Iris pigment epithelial cell (primary cell): ENCODE measurements around the gene MYCT1.
"Not testable (repeated sequence)": the region's sequence is repeated elsewhere in the genome, so short reads cannot be mapped to it uniquely, and the experiment has no call there.

Experiments used
- DNase-seq: peaks from one replicate; pipeline ENCODE4 v3.0.0-alpha.2; 2011; ENCODE audit warnings: low read depth

The MYCT1 gene

GRCh38 chr6:152697634-152698033, at the start of gene MYCT1:
MYCT1 (plus strand) TSS chr6:152697897; CDS start chr6:152697903, 6 bp downstream.
- DNase-seq, result peak; percentile 35

DNA sequence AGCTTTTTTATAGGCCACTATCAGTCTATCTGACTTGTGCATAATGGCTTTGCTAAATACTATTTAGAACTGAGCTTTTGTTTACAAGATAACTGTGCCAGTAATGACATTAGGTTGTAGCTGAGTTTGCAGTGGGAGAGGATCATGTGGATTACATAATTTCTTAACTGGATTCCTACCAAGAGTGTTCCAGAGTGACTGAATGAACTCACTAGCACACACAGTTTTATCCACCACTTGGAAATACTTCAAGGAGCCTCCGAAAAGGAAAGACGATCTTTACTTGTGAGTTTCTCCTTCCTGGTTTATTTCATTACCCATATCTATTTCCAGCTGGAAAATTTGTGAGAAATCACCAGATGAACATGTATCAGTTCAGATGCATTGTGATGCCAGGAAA, 49.6 kb upstream of the MYCT1 start:
- DNase-seq, result peak; percentile 68

DNA sequence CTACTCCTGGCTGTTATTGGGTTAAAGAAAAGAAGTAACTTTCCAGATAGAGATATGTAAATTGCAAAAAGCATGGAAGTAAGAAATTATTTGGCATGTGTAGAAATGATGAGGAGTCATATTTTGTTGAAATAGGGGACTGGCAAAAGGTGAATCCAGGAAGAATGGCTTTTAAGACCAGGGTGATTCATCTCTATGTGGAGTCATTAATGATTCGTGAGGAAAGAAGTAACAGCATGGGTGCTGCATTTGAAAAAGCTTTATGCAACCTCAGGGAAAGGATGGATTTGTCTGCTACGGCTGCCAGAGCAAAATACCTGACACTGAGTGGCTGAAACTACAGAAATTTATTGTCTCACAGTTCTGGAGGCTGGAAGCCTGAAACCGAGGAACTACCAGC, 45.7 kb upstream of the MYCT1 start:
- peak; percentile 24 for DNase-seq

- DNase-seq, result no peak
Observed at GRCh38 chr6:152661776-152662175, 35.9 kb upstream of the MYCT1 start.

DNA sequence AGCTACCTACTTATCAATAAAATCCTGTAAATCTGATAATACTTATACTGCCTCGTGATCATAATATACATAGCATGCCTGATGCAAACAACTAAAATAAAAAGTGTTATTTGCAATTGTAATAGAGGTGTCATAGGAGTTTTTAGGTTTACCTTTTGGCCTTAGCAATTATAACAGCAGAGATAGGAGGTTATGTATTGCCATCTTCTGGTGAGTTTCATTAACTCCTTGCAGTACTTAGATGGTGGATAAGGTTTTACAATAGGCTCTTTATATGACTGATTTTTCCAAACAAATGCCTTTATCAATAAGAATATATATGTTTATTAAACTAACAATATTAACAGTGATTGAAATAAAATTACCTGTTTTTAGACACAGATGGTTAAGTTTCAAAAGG, 27.8 kb upstream of the MYCT1 start:
- DNase-seq, result peak; percentile 54

- peak; percentile 71 for DNase-seq
Observed at GRCh38 chr6:152671171-152671570, 26.5 kb upstream of the MYCT1 start.

DNA sequence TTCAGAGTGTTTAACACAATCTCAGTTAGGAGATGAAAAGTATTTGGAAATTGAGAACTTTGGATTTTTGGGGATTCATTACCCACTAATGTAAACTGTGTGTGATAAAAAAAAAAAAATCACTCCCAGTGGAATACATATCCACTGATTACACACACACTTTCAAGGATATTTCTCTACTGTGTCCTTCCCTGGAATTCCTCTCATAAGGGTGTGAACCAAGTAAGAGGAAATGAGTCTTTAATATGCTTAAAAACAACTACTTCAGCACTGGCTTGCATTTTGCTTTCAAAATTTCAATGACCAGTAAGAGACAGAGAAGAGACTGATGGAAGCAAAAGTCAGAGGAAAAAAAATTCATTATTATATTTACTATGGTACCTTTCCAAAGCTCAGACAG, 24.5 kb upstream of the MYCT1 start:
- peak; percentile 16 for DNase-seq

GRCh38 chr6:152680151-152680550, 17.5 kb upstream of the MYCT1 start:
- DNase-seq, result no peak

DNA sequence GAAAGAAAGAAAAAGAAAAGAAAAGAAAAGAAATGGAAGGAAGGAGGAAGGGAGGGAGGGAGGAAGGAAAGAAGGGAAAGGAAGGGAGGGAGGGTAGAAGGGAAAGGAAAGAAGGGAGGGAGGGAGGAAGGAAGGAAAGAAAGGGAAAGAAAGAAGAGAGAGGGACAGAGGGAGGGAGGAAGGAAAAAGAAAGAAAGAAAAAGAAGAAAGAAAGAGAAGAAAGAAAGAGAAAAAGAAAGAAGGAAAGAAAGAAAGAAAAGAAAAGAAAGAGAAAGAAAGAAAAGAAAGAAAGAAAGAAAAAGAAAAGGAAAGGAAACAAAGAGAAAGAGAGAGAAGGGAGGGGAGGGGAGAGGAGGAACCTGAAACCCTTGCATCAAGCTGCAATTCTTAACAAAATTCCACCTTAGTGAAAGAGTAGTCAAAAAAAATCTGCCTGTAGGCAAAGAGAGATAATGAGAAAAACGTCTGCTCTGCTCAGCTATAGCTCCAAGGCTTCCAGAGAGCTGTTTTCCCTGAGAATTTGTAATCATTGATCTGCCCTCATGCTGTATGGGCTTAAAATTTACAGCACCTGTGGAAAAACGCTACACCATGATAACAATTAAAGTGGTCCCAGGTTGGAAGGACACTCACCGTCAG, 16.7 kb upstream of the MYCT1 start:
- no peak for DNase-seq

- DNase-seq, result no peak
Observed at GRCh38 chr6:152682141-152682540, 15.6 kb upstream of the MYCT1 start.

GRCh38 chr6:152682935-152683334, 14.8 kb upstream of the MYCT1 start:
- not testable (repeated sequence) for DNase-seq

DNA sequence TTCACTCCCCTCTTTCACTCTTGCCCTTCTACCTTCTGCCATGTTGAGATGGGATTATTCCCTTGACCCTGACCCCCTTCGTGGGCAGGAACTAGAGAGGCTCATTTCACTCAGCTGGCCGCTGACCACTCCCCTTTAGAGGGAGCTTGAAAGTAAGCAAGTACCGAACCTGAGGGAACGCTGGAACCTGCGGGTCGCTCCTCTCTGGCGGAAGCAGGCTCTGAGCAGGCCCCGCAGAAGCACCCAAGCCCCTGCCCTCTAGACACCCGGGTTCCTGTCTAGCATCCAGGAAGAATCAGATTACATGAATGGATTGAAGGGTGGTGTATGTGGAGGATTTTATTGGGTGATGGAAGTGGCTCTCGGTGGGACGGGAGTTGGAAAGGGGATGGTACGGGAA, 11.9 kb upstream of the MYCT1 start:
- DNase-seq, result no peak

DNA sequence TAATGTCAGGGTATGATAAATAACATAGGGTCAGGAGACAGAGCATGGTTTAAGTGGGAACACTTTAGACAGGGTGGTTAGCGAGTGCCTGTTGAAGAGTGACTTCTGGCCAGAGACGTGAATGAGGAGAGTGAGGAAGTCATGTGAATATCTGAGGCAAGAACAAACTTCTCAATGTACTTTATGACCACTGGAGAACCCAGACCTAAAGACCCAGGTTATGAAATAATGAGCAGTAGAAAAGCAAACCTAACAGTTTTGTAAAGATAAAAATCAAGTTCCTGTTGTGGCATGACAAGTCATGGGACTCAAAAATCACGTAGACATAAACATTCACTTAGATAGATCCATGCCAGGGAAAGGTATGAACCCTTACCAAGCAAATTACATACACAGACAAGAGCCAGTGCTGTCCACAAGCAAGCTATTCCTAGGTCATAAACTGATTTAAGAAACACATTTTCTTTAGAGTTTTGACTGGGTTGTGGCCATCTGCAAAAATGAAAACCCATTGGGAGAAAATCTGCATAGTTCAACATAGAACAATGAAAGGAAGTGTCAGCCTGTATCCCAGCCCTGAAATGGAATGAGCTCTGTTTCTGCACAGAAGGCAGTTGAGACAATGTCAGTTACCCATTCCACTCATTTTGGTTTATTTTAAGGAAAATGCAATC, 2.2 kb upstream of the MYCT1 start:
- DNase-seq, result no peak

GRCh38 chr6:152696522-152696921, 1.2 kb upstream of the MYCT1 start:
- peak; percentile 98 for DNase-seq

DNA sequence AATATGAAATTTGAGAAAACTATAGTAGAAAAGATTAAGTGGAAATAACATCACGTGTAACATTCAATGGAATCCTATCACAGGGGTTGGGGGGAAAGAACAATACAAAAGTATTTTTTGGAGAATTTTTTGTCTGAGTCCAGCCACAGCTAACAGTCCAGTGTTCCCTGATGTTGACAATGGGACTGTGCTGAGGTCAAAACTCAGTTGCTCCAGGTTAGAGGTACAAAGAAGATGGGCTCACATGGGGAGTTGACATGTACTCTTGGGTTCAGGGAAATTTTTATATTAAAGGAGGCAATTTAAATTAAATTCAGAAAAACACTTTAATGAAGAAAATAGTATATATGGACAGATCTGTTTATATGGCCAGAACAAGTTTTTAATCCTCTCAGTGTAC, 995 bp downstream of the MYCT1 start:
- DNase-seq, result no peak

DNA sequence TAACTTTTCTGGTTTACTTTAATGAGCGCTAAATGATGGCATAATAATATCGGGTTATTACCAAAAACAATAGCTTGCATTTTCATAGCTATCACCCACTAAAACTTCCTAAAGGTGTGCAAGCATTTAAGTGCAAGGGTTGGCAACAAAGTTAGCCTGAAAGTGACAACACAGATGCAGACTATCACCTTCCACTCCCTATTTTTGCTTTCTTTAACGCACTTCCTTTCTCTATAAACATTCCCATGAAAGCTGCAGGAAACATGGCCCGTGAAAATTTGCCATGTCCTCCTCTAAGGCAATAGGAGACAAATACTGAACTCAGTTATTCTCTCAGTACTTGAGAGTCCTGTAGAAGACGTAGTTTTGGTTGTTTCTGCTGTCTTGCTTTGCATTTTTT, 2.7 kb downstream of the MYCT1 start:
- no peak for DNase-seq

DNA sequence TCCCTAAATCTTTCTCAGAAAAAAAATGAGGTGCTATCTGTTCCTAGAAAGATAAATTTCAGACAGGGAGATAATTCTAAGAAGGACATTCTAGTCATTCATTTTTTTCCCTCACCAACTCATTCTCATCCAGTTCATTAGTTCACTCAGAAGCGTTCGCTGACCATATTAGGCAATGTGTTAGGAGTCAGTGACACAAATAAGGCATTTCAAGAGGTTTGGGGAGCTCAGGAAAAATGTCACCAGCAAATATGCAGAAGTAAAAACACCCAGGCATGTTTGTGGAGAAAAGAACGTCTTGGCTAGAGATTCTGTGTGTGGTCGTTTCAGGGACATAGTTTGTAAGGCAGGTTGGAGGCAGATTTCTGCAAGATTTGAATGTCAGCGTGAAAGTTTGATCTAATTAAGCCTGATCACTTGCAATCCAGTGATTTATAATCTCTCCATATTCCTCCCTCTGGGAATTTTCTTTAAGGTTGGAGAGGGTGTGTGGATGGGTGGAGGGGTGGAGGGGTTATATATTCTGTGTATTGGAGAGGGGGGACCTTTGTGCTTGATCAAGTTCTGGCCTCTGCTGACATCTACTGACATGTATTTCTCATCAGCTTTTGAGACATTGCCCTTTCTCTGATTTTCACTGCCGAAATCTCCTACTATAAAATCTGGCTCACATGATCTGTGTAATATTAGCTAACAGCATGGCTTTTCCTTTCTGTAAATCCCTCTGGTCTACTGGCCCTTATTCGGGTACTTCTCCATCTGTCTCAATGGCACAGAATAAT, 3.6 kb downstream of the MYCT1 start:
- DNase-seq, result peak; percentile 79

- peak; percentile 33 for DNase-seq
Observed at GRCh38 chr6:152701863-152702401, 4.2 kb downstream of the MYCT1 start.

GRCh38 chr6:152703750-152704149, 6.1 kb downstream of the MYCT1 start:
- DNase-seq, result not testable (repeated sequence)

- DNase-seq, result no peak
Observed at GRCh38 chr6:152705327-152705726, 7.6 kb downstream of the MYCT1 start.

- no peak for DNase-seq
Observed at GRCh38 chr6:152716322-152716721, 18.6 kb downstream of the MYCT1 start.

- DNase-seq, result peak; percentile 47
Observed at GRCh38 chr6:152720974-152721373, 23.3 kb downstream of the MYCT1 start.

DNA sequence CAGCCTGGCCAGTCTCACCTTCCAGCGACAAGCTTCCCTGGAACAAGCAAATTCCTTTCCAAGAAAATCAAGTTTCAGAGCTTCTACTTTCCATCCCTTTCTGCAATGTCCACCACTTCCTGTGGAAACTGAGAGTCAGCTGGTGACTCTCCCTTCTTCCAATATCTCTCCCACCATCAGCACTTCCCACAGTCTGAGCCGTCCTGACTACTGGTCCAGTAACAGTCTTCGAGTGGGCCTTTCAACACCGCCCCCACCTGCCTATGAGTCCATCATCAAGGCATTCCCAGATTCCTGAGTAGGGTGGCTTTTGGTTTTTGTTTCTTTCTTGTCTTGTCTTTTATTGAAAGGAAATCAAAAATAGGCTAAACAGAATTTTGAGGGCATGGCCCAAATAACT, 24.3 kb downstream of the MYCT1 start:
- no peak for DNase-seq
